Epithelial cell of esophagus (primary cell): ENCODE data around the gene AKR1E2.

Source experiments
- DNase-seq: peaks from one replicate; pipeline ENCODE4 v3.0.0; 2010; ENCODE audit warnings: low read depth
- H3K4me3 ChIP-seq: 2 replicates; pipeline ENCODE4 v1.5.1; 2011; ENCODE audit warnings: mild to moderate bottlenecking, low read length, control low read depth
- CTCF ChIP-seq: IDR thresholded peaks from 2 replicates; pipeline ENCODE4 v1.5.1; 2011; ENCODE audit warnings: low read depth, mild to moderate bottlenecking, low read length, control low read depth, inconsistent platforms; ENCODE audit not compliant: insufficient read depth; ENCODE audit errors: missing control alignments

AKR1E2 gene

GRCh38 chr10:4802711-4803487 is 23.1 kb upstream of the AKR1E2 start:
- H3K4me3 ChIP-seq, result no peak overlapping the region
- DNase-seq, result peak; percentile 63
- TF ChIP-seq CTCF, result no peak

- H3K4me3 ChIP-seq, result no peak overlapping the region
- DNase-seq, result no peak
- TF ChIP-seq CTCF, result no peak
Observed at GRCh38 chr10:4803822-4804221, 22.2 kb upstream of the AKR1E2 start.

- DNase-seq, result no peak
- TF ChIP-seq CTCF, result no peak
- no peak overlapping the region for H3K4me3 ChIP-seq
Observed at GRCh38 chr10:4804465-4804864, 21.5 kb upstream of the AKR1E2 start.

- no peak for DNase-seq
- TF ChIP-seq CTCF, result no peak
- H3K4me3 ChIP-seq, result no peak overlapping the region
Observed at GRCh38 chr10:4806534-4806933, 19.5 kb upstream of the AKR1E2 start.

- DNase-seq, result peak; percentile 83
- H3K4me3 ChIP-seq, result no peak overlapping the region
Observed at GRCh38 chr10:4807761-4808507, 18.1 kb upstream of the AKR1E2 start.

GRCh38 chr10:4809156-4809555 is 16.9 kb upstream of the AKR1E2 start:
- no peak overlapping the region for H3K4me3 ChIP-seq
- TF ChIP-seq CTCF, result no peak
- DNase-seq, result no peak

More at GRCh38 chr10:4807761-4808507, 18.1 kb upstream of the AKR1E2 start:
- TF ChIP-seq CTCF, result no peak
